Type B pancreatic cell (in vitro differentiated cells): Measurements from ENCODE around the gene NYAP2. TPM values are rescaled to one million over a fixed set of nuclear protein-coding genes. Genes with fewer than 3 reads are reported as not detected.

Experiments used
- DNase-seq: peaks from one replicate; pipeline ENCODE4 v3.0.0; 2021; ENCODE audit warnings: mixed read lengths; ENCODE audit not compliant: unreplicated experiment; ENCODE audit errors: extremely low spot score
- H3K27ac Mint-ChIP-seq: 2 replicates; pipeline ENCODE4 v1.8.0; 2021; ENCODE audit warnings: mild to moderate bottlenecking, mixed read lengths
- H3K27me3 Mint-ChIP-seq: 2 replicates; pipeline ENCODE4 v1.8.0; 2021; ENCODE audit warnings: mixed read lengths
- H3K36me3 Mint-ChIP-seq: 2 replicates; pipeline ENCODE4 v1.8.0; 2021; ENCODE audit warnings: mixed read lengths
- H3K4me1 Mint-ChIP-seq: one replicate; pipeline ENCODE4 v1.8.0; 2021; ENCODE audit warnings: mixed read lengths; ENCODE audit not compliant: unreplicated experiment
- H3K4me3 Mint-ChIP-seq: 2 replicates; pipeline ENCODE4 v1.8.0; 2021; ENCODE audit warnings: mild to moderate bottlenecking, mixed read lengths
- H3K9me3 Mint-ChIP-seq: 2 replicates; pipeline ENCODE4 v1.8.0; 2021; ENCODE audit warnings: mixed read lengths
- total RNA-seq: library from RNA; stranded (reverse); gene quantifications from 2 replicates; pipeline ENCODE4 v1.2.1, GENCODE V29; 2021; ENCODE audit warnings: low replicate concordance
- TF ChIP-seq, protein P1 (sequence below): fragments of 200-600 bp; sonication (generic); conservative IDR thresholded peaks from 2 replicates; pipeline ENCODE4 v1.5.0; 2021; ENCODE audit warnings: antibody characterized with exemption, mild to moderate bottlenecking

Gene NYAP2
- total RNA-seq, 1 donor from 2014 or later, result 0.46 TPM

DNA sequence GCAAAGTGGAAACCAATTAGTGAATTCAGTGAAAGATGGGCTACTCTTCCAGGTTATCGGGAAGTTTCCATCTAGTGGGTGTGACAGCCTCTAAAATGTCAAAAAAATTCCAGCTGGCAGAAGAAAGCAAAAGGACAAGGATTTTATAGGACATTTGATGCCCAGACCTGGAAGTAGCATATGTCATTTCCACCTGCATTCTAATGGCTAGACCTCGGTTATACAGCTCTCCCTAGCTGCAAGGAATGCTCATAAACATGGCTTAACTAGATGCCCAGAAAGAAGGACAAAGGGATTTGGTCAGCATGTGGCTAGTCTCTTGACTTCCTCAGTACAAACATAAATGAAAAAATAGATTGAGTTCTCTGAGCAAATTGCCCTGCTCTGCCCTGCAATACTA is 215.4 kb downstream of the NYAP2 start:
- Mint-ChIP-seq H3K9me3 (no peaks in the 10 kb centered on the region), H3K27me3 (no peaks in the 10 kb centered on the region), H3K27ac (no peak overlapping the region), H3K4me1 (peaks cover 3% of the 10 kb centered on the region), H3K36me3 (no peaks in the 10 kb centered on the region), H3K4me3 (no peak overlapping the region)
- DNase-seq, result no peak
- TF ChIP-seq, protein P1, sequence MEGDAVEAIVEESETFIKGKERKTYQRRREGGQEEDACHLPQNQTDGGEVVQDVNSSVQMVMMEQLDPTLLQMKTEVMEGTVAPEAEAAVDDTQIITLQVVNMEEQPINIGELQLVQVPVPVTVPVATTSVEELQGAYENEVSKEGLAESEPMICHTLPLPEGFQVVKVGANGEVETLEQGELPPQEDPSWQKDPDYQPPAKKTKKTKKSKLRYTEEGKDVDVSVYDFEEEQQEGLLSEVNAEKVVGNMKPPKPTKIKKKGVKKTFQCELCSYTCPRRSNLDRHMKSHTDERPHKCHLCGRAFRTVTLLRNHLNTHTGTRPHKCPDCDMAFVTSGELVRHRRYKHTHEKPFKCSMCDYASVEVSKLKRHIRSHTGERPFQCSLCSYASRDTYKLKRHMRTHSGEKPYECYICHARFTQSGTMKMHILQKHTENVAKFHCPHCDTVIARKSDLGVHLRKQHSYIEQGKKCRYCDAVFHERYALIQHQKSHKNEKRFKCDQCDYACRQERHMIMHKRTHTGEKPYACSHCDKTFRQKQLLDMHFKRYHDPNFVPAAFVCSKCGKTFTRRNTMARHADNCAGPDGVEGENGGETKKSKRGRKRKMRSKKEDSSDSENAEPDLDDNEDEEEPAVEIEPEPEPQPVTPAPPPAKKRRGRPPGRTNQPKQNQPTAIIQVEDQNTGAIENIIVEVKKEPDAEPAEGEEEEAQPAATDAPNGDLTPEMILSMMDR, result no peak

DNA sequence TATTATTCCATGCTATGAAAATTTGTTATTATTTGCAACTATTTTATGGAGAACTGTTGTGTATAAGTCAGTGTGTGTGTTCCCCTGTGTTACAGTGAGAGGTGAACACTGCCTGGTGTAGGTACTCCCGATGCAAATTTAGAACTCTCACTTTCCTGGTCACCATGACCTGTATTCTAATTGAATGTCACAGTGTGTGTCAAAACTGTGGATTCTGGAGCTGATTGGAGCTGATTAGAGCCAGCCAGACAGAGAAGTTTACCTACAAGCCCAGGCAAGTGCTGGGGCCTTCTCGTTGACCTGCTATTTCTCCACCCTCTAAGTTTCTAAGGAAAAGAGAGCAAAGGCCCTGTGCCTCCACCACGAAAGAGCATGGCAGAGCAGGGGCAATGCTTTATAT is 216.0 kb downstream of the NYAP2 start:
- TF ChIP-seq, protein P1, result no peak
- H3K9me3 Mint-ChIP-seq, result no peaks in the 10 kb centered on the region

DNA sequence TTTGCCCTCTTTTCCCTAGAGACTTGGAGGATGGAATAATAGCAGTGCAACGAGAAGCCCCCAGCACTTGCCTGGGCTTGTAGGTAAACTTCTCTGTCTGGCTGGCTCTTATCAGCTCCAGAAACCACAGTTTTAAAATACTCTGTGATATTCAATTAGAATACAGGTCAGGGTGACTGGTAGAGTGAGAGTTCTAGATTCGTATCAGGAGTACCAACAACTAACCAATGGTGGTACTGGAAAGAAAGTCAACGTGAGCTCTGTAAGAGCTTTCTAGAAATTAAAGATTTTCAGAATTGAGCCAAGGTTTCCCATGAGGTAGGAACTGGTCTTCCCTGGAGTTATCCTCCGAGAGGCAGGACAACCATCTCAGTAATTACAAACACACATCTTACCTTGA is 216.9 kb downstream of the NYAP2 start:
- no peak for DNase-seq
- peaks cover 3% of the 10 kb centered on the region for H3K4me1 Mint-ChIP-seq
- H3K27ac Mint-ChIP-seq, result no peak overlapping the region
- no peaks in the 10 kb centered on the region for H3K9me3 Mint-ChIP-seq
- no peaks in the 10 kb centered on the region for H3K36me3 Mint-ChIP-seq
- H3K27me3 Mint-ChIP-seq, result no peaks in the 10 kb centered on the region
- H3K4me3 Mint-ChIP-seq, result no peak overlapping the region
- TF ChIP-seq, protein P1, result no peak

More for the DNA sequence above, 216.0 kb downstream of the NYAP2 start:
- H3K4me3 Mint-ChIP-seq, result no peak overlapping the region
- H3K27me3 Mint-ChIP-seq, result no peaks in the 10 kb centered on the region
- H3K27ac Mint-ChIP-seq, result no peak overlapping the region
- H3K36me3 Mint-ChIP-seq, result no peaks in the 10 kb centered on the region
- DNase-seq, result no peak
- H3K4me1 Mint-ChIP-seq, result peaks cover 3% of the 10 kb centered on the region

DNA sequence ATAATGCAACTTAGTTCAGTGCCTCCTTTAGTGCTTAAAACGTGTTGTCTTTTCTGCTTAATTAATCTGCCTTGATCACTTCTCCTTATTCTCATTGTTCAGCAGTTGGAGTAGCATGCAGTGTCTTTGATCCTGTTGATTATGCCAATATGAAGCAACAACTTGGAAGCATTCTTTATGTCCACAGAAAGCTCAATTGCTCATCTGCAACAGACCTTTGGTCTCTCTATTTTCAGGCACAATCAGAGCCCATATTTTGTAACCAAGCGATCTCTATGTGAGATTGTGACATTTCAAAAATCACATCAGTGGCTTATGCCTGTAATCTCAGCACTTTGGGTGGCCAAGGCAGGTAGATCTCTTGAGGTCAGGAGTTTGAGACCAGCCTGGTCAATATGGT is 217.3 kb downstream of the NYAP2 start:
- TF ChIP-seq, protein P1, result no peak
- Mint-ChIP-seq H3K36me3 (no peaks in the 10 kb centered on the region), H3K27me3 (no peaks in the 10 kb centered on the region), H3K27ac (no peak overlapping the region), H3K4me3 (no peak overlapping the region), H3K4me1 (peaks cover 3% of the 10 kb centered on the region), H3K9me3 (no peaks in the 10 kb centered on the region)
- DNase-seq, result no peak

DNA sequence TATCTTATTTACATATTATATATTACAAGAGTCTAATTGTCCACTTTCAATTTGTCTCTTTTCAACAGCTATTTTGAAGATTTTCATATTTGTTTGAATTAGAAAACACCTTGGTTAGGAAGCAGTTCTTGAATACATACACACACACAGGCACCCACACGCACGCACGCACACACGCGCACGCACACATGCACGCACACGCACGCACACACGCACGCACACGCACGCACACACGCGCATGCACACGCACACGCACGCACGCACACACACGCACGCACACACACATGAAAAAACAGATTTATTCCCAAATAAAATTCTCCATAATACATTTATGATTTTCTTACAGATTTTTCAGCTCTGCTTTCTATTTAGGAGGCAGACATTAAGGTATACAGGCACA is 220.7 kb downstream of the NYAP2 start:
- Mint-ChIP-seq H3K27me3 (no peaks in the 10 kb centered on the region), H3K4me1 (peaks cover 3% of the 10 kb centered on the region), H3K9me3 (no peaks in the 10 kb centered on the region), H3K36me3 (no peaks in the 10 kb centered on the region), H3K4me3 (no peak overlapping the region), H3K27ac (no peak overlapping the region)
- TF ChIP-seq, protein P1, result no peak
- no peak for DNase-seq
